SK-N-SH treated with all-trans-retinoic acid at 6 μM for 48 hours (cell line): ENCODE data around the gene CD164.

Source experiments
- ATAC-seq: fragments of 200-7000 bp; cut with Tn5 transposase; 3 replicates; pipeline ENCODE4 v1.9.1; 2020; ENCODE audit warnings: mild to moderate bottlenecking, moderate library complexity
- ARNTL ChIP-seq: fragments of 450-650 bp; formaldehyde crosslinking; IDR thresholded peaks from 2 replicates; pipeline ENCODE4 v1.5.0; 2020; ENCODE audit warnings: low read depth, mild to moderate bottlenecking, moderate library complexity, borderline replicate concordance
- BACH2 ChIP-seq: fragments of 250-450 bp; sonication (Bioruptor Pico); IDR thresholded peaks from 2 replicates; pipeline ENCODE4 v1.9.0; 2021; ENCODE audit warnings: mild to moderate bottlenecking, borderline replicate concordance
- CSDC2 ChIP-seq: fragments of 250-450 bp; sonication (Bioruptor Pico); IDR thresholded peaks from 2 replicates; pipeline ENCODE4 v1.5.0; 2020; ENCODE audit warnings: mild to moderate bottlenecking, moderate library complexity
- CSRNP3 ChIP-seq: fragments of 250-450 bp; sonication (Bioruptor Pico); IDR thresholded peaks from 2 replicates; pipeline ENCODE4 v1.5.1; 2021; ENCODE audit warnings: mild to moderate bottlenecking, moderate library complexity
- GLIS3 ChIP-seq: fragments of 250-450 bp; sonication (Bioruptor Pico); IDR thresholded peaks from 2 replicates; pipeline ENCODE4 v1.5.0; 2020; ENCODE audit warnings: mild to moderate bottlenecking, moderate library complexity
- ISL1 ChIP-seq: fragments of 250-450 bp; sonication (Bioruptor Pico); IDR thresholded peaks from 2 replicates; pipeline ENCODE4 v2.1.2; 2022; ENCODE audit warnings: mild to moderate bottlenecking, moderate library complexity
- OSR1 ChIP-seq: fragments of 250-450 bp; sonication (Bioruptor Pico); IDR thresholded peaks from 2 replicates; pipeline ENCODE4 v1.8.0; 2022; ENCODE audit warnings: moderate library complexity, mild to moderate bottlenecking, inconsistent platforms
- PPARA ChIP-seq: fragments of 250-450 bp; sonication (Bioruptor Pico); IDR thresholded peaks from 2 replicates; pipeline ENCODE4 v1.5.0; 2020; ENCODE audit warnings: mild to moderate bottlenecking, borderline replicate concordance
- RARB ChIP-seq: fragments of 250-450 bp; sonication (Bioruptor Pico); IDR thresholded peaks from 2 replicates; pipeline ENCODE4 v1.8.0; 2021; ENCODE audit warnings: mild to moderate bottlenecking, moderate library complexity
- SNAI2 ChIP-seq: fragments of 250-450 bp; sonication (Bioruptor Pico); IDR thresholded peaks from 2 replicates; pipeline ENCODE4 v1.5.0; 2020; ENCODE audit warnings: mild to moderate bottlenecking, moderate library complexity
- TCF4 ChIP-seq: fragments of 250-450 bp; sonication (Bioruptor Pico); IDR thresholded peaks from 2 replicates; pipeline ENCODE4 v1.8.0; 2021; ENCODE audit warnings: mild to moderate bottlenecking, moderate library complexity, borderline replicate concordance
- TOX ChIP-seq: fragments of 250-450 bp; sonication (Bioruptor Pico); IDR thresholded peaks from 2 replicates; pipeline ENCODE4 v1.8.0; 2021; ENCODE audit warnings: mild to moderate bottlenecking, moderate library complexity, borderline replicate concordance
- TSHZ2 ChIP-seq: fragments of 250-450 bp; sonication (Bioruptor Pico); IDR thresholded peaks from 2 replicates; pipeline ENCODE4 v1.5.0; 2020; ENCODE audit warnings: mild to moderate bottlenecking, moderate library complexity
- ZC3H10 ChIP-seq: fragments of 250-450 bp; sonication (Bioruptor Pico); IDR thresholded peaks from 2 replicates; pipeline ENCODE4 v1.5.1; 2021; ENCODE audit warnings: mild to moderate bottlenecking, moderate library complexity
- ZFP3 ChIP-seq: fragments of 250-450 bp; sonication (Bioruptor Pico); IDR thresholded peaks from 2 replicates; pipeline ENCODE4 v1.5.0; 2020; ENCODE audit warnings: mild to moderate bottlenecking, moderate library complexity
- ZFP30 ChIP-seq: fragments of 450-650 bp; formaldehyde crosslinking; IDR thresholded peaks from 2 replicates; pipeline ENCODE4 v1.5.0; 2022; ENCODE audit warnings: mild to moderate bottlenecking, moderate library complexity
- ZNF565 ChIP-seq: fragments of 450-650 bp; formaldehyde crosslinking; conservative IDR thresholded peaks from 2 replicates; pipeline ENCODE4 v1.5.0; 2020; ENCODE audit warnings: low read depth, mild to moderate bottlenecking, moderate library complexity
- ZNF70 ChIP-seq: fragments of 450-650 bp; formaldehyde crosslinking; IDR thresholded peaks from 2 replicates; pipeline ENCODE4 v1.5.0; 2020; ENCODE audit warnings: mild to moderate bottlenecking, moderate library complexity
- ZNF8 ChIP-seq: fragments of 450-650 bp; formaldehyde crosslinking; IDR thresholded peaks from 2 replicates; pipeline ENCODE4 v1.5.0; 2020; ENCODE audit warnings: mild to moderate bottlenecking, moderate library complexity
- TF ChIP-seq, protein P1 (sequence below): fragments of 250-450 bp; sonication (Bioruptor Pico); IDR thresholded peaks from 2 replicates; pipeline ENCODE4 v1.8.0; 2021; ENCODE audit warnings: low read depth, mild to moderate bottlenecking, moderate library complexity, borderline replicate concordance
- TF ChIP-seq, protein P2 (sequence below): fragments of 250-450 bp; sonication (Bioruptor Pico); IDR thresholded peaks from 2 replicates; pipeline ENCODE4 v1.8.0; 2020; ENCODE audit warnings: mild to moderate bottlenecking, moderate library complexity, borderline replicate concordance
- TF ChIP-seq, protein P3 (sequence below): fragments of 250-450 bp; sonication (Bioruptor Pico); IDR thresholded peaks from 2 replicates; pipeline ENCODE4 v1.5.1; 2020; ENCODE audit warnings: low read depth, mild to moderate bottlenecking, moderate library complexity

Gene CD164

GRCh38 chr6:109318328-109318876, 63.9 kb downstream of the CD164 start:
- ATAC-seq = no peak
- no peak for TF ChIP-seq TCF4 (CRISPR knock-in tag)
- no peak for TF ChIP-seq RARB (CRISPR knock-in tag)
- no peak for TF ChIP-seq CSRNP3 (CRISPR knock-in tag)
- no peak for TF ChIP-seq ZNF565 (CRISPR knock-in tag)
- TF ChIP-seq, protein P1, sequence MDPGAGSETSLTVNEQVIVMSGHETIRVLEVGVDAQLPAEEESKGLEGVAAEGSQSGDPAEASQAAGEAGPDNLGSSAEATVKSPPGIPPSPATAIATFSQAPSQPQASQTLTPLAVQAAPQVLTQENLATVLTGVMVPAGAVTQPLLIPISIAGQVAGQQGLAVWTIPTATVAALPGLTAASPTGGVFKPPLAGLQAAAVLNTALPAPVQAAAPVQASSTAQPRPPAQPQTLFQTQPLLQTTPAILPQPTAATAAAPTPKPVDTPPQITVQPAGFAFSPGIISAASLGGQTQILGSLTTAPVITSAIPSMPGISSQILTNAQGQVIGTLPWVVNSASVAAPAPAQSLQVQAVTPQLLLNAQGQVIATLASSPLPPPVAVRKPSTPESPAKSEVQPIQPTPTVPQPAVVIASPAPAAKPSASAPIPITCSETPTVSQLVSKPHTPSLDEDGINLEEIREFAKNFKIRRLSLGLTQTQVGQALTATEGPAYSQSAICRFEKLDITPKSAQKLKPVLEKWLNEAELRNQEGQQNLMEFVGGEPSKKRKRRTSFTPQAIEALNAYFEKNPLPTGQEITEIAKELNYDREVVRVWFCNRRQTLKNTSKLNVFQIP (CRISPR knock-in tag) = no peak
- TF ChIP-seq, protein P2, sequence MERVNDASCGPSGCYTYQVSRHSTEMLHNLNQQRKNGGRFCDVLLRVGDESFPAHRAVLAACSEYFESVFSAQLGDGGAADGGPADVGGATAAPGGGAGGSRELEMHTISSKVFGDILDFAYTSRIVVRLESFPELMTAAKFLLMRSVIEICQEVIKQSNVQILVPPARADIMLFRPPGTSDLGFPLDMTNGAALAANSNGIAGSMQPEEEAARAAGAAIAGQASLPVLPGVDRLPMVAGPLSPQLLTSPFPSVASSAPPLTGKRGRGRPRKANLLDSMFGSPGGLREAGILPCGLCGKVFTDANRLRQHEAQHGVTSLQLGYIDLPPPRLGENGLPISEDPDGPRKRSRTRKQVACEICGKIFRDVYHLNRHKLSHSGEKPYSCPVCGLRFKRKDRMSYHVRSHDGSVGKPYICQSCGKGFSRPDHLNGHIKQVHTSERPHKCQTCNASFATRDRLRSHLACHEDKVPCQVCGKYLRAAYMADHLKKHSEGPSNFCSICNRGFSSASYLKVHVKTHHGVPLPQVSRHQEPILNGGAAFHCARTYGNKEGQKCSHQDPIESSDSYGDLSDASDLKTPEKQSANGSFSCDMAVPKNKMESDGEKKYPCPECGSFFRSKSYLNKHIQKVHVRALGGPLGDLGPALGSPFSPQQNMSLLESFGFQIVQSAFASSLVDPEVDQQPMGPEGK = no peak
- TF ChIP-seq TSHZ2 = no peak
- TF ChIP-seq ZFP30 (CRISPR knock-in tag) = no peak
- no peak for TF ChIP-seq SNAI2 (CRISPR knock-in tag)
- no peak for TF ChIP-seq GLIS3 (CRISPR knock-in tag)
- TF ChIP-seq, protein P3, sequence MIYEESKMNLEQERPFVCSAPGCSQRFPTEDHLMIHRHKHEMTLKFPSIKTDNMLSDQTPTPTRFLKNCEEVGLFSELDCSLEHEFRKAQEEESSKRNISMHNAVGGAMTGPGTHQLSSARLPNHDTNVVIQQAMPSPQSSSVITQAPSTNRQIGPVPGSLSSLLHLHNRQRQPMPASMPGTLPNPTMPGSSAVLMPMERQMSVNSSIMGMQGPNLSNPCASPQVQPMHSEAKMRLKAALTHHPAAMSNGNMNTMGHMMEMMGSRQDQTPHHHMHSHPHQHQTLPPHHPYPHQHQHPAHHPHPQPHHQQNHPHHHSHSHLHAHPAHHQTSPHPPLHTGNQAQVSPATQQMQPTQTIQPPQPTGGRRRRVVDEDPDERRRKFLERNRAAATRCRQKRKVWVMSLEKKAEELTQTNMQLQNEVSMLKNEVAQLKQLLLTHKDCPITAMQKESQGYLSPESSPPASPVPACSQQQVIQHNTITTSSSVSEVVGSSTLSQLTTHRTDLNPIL = no peak
- TF ChIP-seq ZC3H10 (CRISPR knock-in tag) = no peak
- TF ChIP-seq ZFP3 (CRISPR knock-in tag) = no peak
- TF ChIP-seq ISL1 (CRISPR knock-in tag) = no peak
- TF ChIP-seq CSDC2 (CRISPR knock-in tag) = no peak
- TF ChIP-seq ZNF70 = no peak
- TF ChIP-seq ZNF8 = no peak
- TF ChIP-seq TOX = no peak
- TF ChIP-seq ARNTL = no peak
- no peak for TF ChIP-seq OSR1

DNA sequence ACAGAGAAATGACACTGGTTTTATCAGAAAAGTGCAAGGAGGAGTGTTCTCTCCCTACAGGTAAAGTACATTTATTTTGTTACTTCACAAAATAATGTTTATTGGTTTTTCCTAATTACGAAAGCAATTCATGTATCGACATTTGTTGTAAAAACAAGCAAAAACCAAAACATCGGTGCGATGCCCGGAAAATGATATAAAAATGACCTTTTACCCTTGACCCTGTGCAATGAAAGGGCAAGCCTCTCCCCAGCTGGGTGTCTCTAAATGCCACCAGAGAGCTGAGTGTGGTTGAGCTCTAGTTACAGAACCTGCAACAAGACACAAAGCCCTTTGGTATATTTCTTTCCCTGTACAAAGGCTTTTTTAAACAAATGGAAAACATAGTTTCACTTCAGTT, 65.4 kb downstream of the CD164 start:
- no peak for ATAC-seq
- no peak for TF ChIP-seq SNAI2 (CRISPR knock-in tag)
- no peak for TF ChIP-seq ZFP30 (CRISPR knock-in tag)
- no peak for TF ChIP-seq ARNTL
- TF ChIP-seq BACH2 (CRISPR knock-in tag) = no peak
- TF ChIP-seq ZNF70 = no peak
- TF ChIP-seq CSDC2 (CRISPR knock-in tag) = no peak
- TF ChIP-seq ZNF8 = no peak
- TF ChIP-seq GLIS3 (CRISPR knock-in tag) = no peak
- no peak for TF ChIP-seq PPARA
- TF ChIP-seq ZC3H10 (CRISPR knock-in tag) = no peak
- no peak for TF ChIP-seq ZFP3 (CRISPR knock-in tag)
- TF ChIP-seq, protein P1 (CRISPR knock-in tag) = no peak
- TF ChIP-seq, protein P2 = no peak
- TF ChIP-seq TOX = no peak
- TF ChIP-seq ZNF565 (CRISPR knock-in tag) = no peak
- no peak for TF ChIP-seq OSR1
- TF ChIP-seq RARB (CRISPR knock-in tag) = no peak
